Esophagus muscularis mucosa (tissue), 4 donors: Measurements from ENCODE around the gene TRIM63. TPM values are rescaled to one million over a fixed set of nuclear protein-coding genes. Genes with fewer than 3 reads are reported as not detected.

Experiments used
- DNase-seq: peaks from one replicate; pipeline ENCODE4 v3.0.0-alpha.2; 2017; ENCODE audit errors: extremely low spot score
- H3K27ac ChIP-seq, 4 donors: fragments of 200-600 bp; sonication (generic); replicated peaks in 1 of 4; 1 replicate in 3 of 4; 2 replicates in 1 of 4; pipeline ENCODE4 v1.5.1; 2016 to 2019; ENCODE audit warnings: mild to moderate bottlenecking in 1 of 4
- H3K27me3 ChIP-seq, 4 donors: fragments of 200-600 bp; sonication (generic); one replicate each; pipeline versions ENCODE4 v1.5.1 to v1.6.0; 2016 to 2019
- H3K36me3 ChIP-seq, 4 donors: fragments of 200-600 bp; sonication (generic); one replicate each; pipeline ENCODE4 v1.5.1; 2016 to 2019
- H3K4me1 ChIP-seq, 4 donors: fragments of 200-600 bp; sonication (generic); one replicate each; pipeline ENCODE4 v1.5.1; 2016 to 2019
- H3K4me3 ChIP-seq, 4 donors: fragments of 200-600 bp; sonication (generic); 1 replicate in 2 of 4; 2 replicates in 2 of 4; pipeline ENCODE4 v1.5.1; 2016 to 2019; ENCODE audit warnings: mild to moderate bottlenecking in 4 of 4, moderate library complexity in 1 of 4
- H3K9me3 ChIP-seq, 4 donors: fragments of 200-600 bp; sonication (generic); 1 replicate in 3 of 4; 2 replicates in 1 of 4; pipeline ENCODE4 v1.5.1; 2016 to 2019
- EP300 ChIP-seq: sonication (generic); formaldehyde crosslinking; IDR thresholded peaks from one replicate; pipeline ENCODE4 v1.6.1; 2017; ENCODE audit warnings: antibody characterized with exemption
- POLR2A ChIP-seq: fragments of 450-650 bp; IDR thresholded peaks from one replicate; pipeline ENCODE4 v1.6.1; 2017; ENCODE audit warnings: antibody characterized with exemption, moderate library complexity, mild to moderate bottlenecking, low read depth
- POLR2AphosphoS5 ChIP-seq, 2 donors: sonication (generic); formaldehyde crosslinking; IDR thresholded peaks; one replicate each; pipeline ENCODE4 v1.6.1; 2017; ENCODE audit warnings: antibody characterized with exemption in 2 of 2
- WGBS: methylation state at CpG from one replicate; pipeline ENCODE4 v1.1.5; 2018; 5-methylcytosine and 5-hydroxymethylcytosine counted together
- intact Hi-C: fragments of 100-400 bp; cut with DNase I; formaldehyde crosslinking; loops from one replicate; pipeline ENCODE4 v1.15.1; 2023
- total RNA-seq, 4 donors: library from RNA; depleted of rRNA; stranded (reverse); fragments of >200 nt; gene quantifications; one replicate each; pipeline versions ENCODE4 v1.1.0 to v1.2.1, GENCODE V29; 2016
- TF ChIP-seq, protein P1 (sequence below), 3 experiments: fragments of 200-600 bp in 2 of 3; fragments of 450-650 bp in 1 of 3; sonication (generic) in 2 of 3; IDR thresholded peaks; one replicate each; pipeline ENCODE4 v1.5.1; 2017 to 2019; ENCODE audit warnings: antibody characterized with exemption in 3 of 3, mild to moderate bottlenecking in 2 of 3, moderate library complexity in 1 of 3

The TRIM63 gene
- 1 to 10 TPM in 2 of 4 donors, under 1 TPM in 1, not detected in 1; 0.42 to 4.1 (median 2.1) TPM for total RNA-seq

DNA sequence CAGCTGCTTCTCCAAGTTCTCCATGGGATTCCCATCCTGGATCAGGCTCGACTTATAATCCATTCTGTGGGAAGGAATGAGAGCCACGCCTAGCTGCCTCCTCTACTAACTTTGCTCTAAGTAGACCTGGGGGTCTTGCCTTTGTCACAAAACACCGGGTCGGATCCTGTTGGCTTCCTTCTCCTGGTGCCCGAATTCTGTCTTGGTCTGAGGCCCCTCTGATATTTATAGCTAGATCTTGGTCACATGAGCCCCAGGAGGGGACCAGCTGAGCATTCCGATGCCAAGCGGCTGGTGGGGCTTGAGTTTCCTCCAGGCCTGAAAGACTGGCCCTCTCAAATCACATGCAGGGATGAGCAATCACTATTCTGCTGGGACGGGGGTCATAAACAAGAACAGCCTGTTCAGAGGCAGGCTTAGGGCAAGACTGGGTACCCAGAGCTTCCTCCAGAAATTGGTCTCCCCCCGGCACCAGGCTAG is at the start of gene TRIM63:
TRIM63 (minus strand) TSS at position 199 of the 480 bp plus-strand sequence; CDS start at position 63, 136 bp downstream.
- TF ChIP-seq EP300 (no peak), POLR2A (peak; percentile 59)
- H3K27ac ChIP-seq = no peak within 1 kb of the TSS
- H3K4me1 ChIP-seq = no peaks in the 10 kb centered on the region
- H3K36me3 ChIP-seq = peaks cover 0 to 42% (median 0%) of the 10 kb centered on the region in 4 donors
- H3K27me3 ChIP-seq = peaks cover 0 to 43% (median 0%) of the 10 kb centered on the region in 4 donors
- WGBS = 69% methylated on average over 9 of the region's 9 CpGs
- intact Hi-C loops = no loop called here
- no peak for DNase-seq
- no peak within 1 kb of the TSS for H3K4me3 ChIP-seq
- no peaks in the 10 kb centered on the region for H3K9me3 ChIP-seq

DNA sequence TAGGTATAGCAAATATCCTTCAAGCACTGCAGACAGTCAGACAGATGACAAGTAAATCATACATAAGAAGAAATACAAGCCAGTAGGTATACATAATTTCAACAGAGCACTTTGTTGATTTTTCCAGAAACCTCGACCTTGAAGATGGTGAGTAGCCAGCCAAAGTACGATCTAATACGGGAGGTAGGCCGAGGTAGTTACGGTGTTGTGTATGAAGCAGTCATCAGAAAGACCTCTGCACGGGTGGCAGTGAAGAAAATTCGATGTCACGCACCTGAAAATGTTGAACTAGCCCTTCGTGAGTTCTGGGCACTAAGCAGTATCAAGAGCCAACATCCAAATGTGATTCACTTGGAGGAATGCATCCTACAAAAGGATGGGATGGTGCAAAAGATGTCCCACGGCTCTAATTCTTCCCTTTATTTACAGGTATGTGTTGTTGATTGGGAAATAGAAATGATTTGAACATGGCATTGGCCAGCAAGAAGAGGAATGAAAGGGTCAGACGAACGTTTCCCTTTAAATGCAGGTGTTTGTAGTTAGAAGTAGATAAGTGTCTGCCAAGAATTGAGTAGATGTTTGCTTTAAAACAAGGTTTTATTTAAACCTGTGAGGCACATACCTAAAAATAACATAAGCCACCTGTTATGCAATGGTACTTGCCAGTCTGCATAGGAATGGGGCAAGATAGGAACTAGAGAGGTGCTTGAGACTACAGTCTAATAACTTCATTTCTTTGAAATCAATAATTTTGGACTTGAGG is 46.9 kb upstream of the TRIM63 start:
- H3K9me3 ChIP-seq = no peaks in the 10 kb centered on the region
- peaks cover 0 to 52% (median 27%) of the 10 kb centered on the region in 4 donors for H3K36me3 ChIP-seq
- DNase-seq = no peak
- intact Hi-C loops = loop anchor here (5.0 kb wide), 1 partner anchor 118 kb away; the partner anchor contains the start of gene CEP85
- H3K27ac ChIP-seq = no peak overlapping the region
- no peaks in the 10 kb centered on the region for H3K27me3 ChIP-seq
- peaks cover 25 to 35% (median 27%) of the 10 kb centered on the region in 4 donors for H3K4me1 ChIP-seq
- WGBS = 77% methylated on average over 12 of the region's 12 CpGs
- H3K4me3 ChIP-seq = no peak overlapping the region
- TF ChIP-seq POLR2AphosphoS5 (IDR thresholded peaks at IDR 0.05) (no peak), POLR2A (no peak), EP300 (no peak)
- TF ChIP-seq, protein P1, sequence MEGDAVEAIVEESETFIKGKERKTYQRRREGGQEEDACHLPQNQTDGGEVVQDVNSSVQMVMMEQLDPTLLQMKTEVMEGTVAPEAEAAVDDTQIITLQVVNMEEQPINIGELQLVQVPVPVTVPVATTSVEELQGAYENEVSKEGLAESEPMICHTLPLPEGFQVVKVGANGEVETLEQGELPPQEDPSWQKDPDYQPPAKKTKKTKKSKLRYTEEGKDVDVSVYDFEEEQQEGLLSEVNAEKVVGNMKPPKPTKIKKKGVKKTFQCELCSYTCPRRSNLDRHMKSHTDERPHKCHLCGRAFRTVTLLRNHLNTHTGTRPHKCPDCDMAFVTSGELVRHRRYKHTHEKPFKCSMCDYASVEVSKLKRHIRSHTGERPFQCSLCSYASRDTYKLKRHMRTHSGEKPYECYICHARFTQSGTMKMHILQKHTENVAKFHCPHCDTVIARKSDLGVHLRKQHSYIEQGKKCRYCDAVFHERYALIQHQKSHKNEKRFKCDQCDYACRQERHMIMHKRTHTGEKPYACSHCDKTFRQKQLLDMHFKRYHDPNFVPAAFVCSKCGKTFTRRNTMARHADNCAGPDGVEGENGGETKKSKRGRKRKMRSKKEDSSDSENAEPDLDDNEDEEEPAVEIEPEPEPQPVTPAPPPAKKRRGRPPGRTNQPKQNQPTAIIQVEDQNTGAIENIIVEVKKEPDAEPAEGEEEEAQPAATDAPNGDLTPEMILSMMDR (IDR thresholded peaks at IDR 0.05) = no peak

DNA sequence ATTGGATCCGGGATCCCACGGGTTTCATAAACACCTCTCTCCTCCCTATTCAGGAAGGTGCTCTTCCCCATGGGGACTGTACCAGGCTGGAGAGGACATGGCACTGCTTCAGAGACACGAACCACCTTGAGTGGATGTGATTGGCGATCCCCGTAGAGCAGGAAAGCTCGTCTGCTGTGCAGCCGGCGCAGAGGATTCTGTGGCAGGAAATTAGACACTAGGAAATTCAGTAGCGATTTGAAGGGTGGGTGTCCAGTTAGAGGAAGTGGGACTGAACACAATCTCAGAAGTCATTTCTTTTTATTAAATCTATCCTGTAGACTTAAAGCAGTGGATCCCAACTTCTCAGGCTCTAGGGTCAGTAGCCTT is 45.0 kb upstream of the TRIM63 start:
- intact Hi-C loops = loop anchor here (5.0 kb wide), 1 partner anchor 120 kb away; the partner anchor contains the start of gene CEP85
- DNase-seq = no peak
- Histone ChIP-seq H3K27me3 (no peaks in the 10 kb centered on the region), H3K4me1 (peaks cover 25 to 35% (median 27%) of the 10 kb centered on the region in 4 donors), H3K4me3 (peak overlapping the region; percentile 95 to 100 (median 98)), H3K27ac (peak overlapping the region; percentile 92 to 97 (median 94)), H3K9me3 (no peaks in the 10 kb centered on the region), H3K36me3 (peaks cover 0 to 32% (median 13%) of the 10 kb centered on the region in 4 donors)
- TF ChIP-seq POLR2AphosphoS5 (IDR thresholded peaks at IDR 0.05) = no peak
- TF ChIP-seq, protein P1 (IDR thresholded peaks at IDR 0.05) = no peak
- TF ChIP-seq EP300 = no peak
- no peak for TF ChIP-seq POLR2A
- 1% methylated on average over 7 of the region's 9 CpGs for WGBS

DNA sequence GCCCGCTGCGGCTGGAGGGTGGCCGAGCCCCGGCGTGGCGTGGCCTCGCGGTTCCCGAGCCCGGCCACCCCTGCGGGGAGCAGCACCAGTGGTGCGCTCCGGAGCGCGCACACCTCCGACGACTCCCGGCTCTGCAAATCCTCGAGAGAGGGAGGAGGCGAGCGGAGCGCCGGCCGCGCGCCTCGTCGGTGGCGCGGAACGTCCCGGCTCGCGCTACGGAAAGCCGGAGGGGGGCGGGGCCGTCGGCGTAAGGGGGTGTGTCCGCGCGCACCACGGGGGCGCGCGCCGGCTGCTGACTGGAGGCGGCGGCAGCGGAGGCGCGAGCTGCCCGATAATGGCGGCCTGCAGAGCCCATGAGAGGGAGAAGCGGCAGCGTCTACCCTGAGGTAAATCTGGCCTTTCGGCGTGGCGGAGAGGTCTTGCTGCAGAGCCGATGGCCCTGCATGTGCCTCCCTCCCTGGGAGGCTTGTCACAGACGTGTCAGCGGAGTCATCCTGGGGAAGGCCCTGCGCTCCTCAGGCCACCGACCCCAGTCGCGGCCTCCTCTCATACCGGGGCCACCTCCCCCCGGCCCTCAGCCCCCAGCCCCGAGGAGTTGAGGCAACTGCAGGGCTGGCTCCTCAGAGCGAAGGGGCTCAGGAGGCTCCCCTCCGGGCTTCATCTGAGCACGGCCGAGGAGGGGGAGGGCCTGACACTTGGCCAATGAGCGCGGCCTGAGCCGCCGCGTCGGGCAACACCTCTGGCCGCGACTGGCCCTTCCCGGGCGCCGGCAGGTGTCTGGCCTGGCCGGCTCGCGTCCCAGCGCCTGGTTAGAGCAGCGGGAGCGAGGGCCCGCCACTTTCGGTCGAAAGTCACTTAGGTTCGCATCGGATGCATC is 44.3 kb upstream of the TRIM63 start, which contains the start of gene PDIK1L:
PDIK1L (plus strand) TSS at position 295 of the 877 bp plus-strand sequence. CDS start 2,485 bp downstream, outside the sequence.
- H3K27me3 ChIP-seq = no peaks in the 10 kb centered on the region
- H3K4me1 ChIP-seq = peaks cover 25 to 35% (median 27%) of the 10 kb centered on the region in 4 donors
- no peaks in the 10 kb centered on the region for H3K9me3 ChIP-seq
- H3K4me3 ChIP-seq = peak within 1 kb of the TSS; percentile 95 to 100 (median 98)
- intact Hi-C loops = loop anchor here (5.0 kb wide), 1 partner anchor 121 kb away; the partner anchor contains the start of gene CEP85
- H3K27ac ChIP-seq = peak within 1 kb of the TSS; percentile 92 to 97 (median 94)
- peaks cover 0 to 26% (median 8%) of the 10 kb centered on the region in 4 donors for H3K36me3 ChIP-seq
- 0% methylated on average over 39 of the region's 96 CpGs for WGBS
- no peak for TF ChIP-seq EP300
- TF ChIP-seq POLR2AphosphoS5 (IDR thresholded peaks at IDR 0.05) = peak; percentile 80 to 84
- no peak for TF ChIP-seq POLR2A
- TF ChIP-seq, protein P1 (IDR thresholded peaks at IDR 0.05) = no peak
- DNase-seq = peak; percentile 97
